PC-3 (cell line): Measurements from ENCODE around the gene CISTR. TPM values are rescaled to one million over a fixed set of nuclear protein-coding genes. Genes with fewer than 3 reads are reported as not detected.

Experiments used
- ATAC-seq: fragments of 200-7000 bp; cut with Tn5 transposase; 2 replicates; pipeline ENCODE4 v1.9.1; 2020; ENCODE audit warnings: mild to moderate bottlenecking, moderate library complexity
- BruUV-seq: library from RNA; stranded (reverse); fragments of 400-500 nt; replicated peaks from 2 replicates; lab custom pipeline; 2021; lab: Mats Ljungman, UMichigan
- CTCF ChIA-PET: fragments of 300-600 bp; sonication (Branson Sonifier 250); formaldehyde crosslinking; loops from one replicate; lab custom pipeline; 2022; ENCODE audit warnings: antibody characterized with exemption; lab: Charles Lee
- POLR2A ChIA-PET: fragments of 300-600 bp; sonication (Branson Sonifier 250); formaldehyde crosslinking; loops from one replicate; lab custom pipeline; 2022; ENCODE audit warnings: antibody characterized with exemption; ENCODE audit not compliant: unreplicated experiment; lab: Charles Lee
- DNase-seq: peaks from one replicate; pipeline ENCODE4 v3.0.0-alpha.2; 2015
- H2AFZ ChIP-seq: fragments of 300-600 bp; sonication (generic); 2 replicates; pipeline ENCODE4 v1.6.0; 2016; ENCODE audit warnings: antibody characterized with exemption, low read length
- H3F3A ChIP-seq: fragments of 300-600 bp; sonication (generic); one replicate; pipeline ENCODE4 v1.6.0; 2017; ENCODE audit warnings: antibody characterized with exemption, low read length, control low read depth, mild to moderate bottlenecking; ENCODE audit not compliant: unreplicated experiment
- H3K27ac ChIP-seq: fragments of 300-600 bp; sonication (generic); 2 replicates; pipeline ENCODE4 v1.5.1; 2016; ENCODE audit warnings: mild to moderate bottlenecking, low read length
- H3K27me3 ChIP-seq: fragments of 300-600 bp; sonication (generic); 2 replicates; pipeline ENCODE4 v1.6.1; 2016; ENCODE audit warnings: low read length, mixed read lengths
- H3K36me3 ChIP-seq: fragments of 300-600 bp; sonication (generic); 2 replicates; pipeline ENCODE4 v1.6.1; 2016; ENCODE audit warnings: low read depth, mixed run types, low read length, mixed read lengths
- H3K4me1 ChIP-seq: fragments of 300-600 bp; sonication (generic); 2 replicates; pipeline ENCODE4 v1.5.1; 2016; ENCODE audit warnings: low read length; ENCODE audit not compliant: insufficient read depth
- H3K4me2 ChIP-seq: fragments of 300-600 bp; sonication (generic); 2 replicates; pipeline ENCODE4 v1.6.0; 2016; ENCODE audit warnings: low read length
- H3K4me3 ChIP-seq: fragments of 300-600 bp; sonication (generic); 2 replicates; pipeline ENCODE4 v1.5.1; 2016; ENCODE audit warnings: mild to moderate bottlenecking, low read length, mixed read lengths
- H3K79me2 ChIP-seq: fragments of 300-600 bp; sonication (generic); 2 replicates; pipeline ENCODE4 v1.6.1; 2017; ENCODE audit warnings: low read length, mixed read lengths
- H3K9ac ChIP-seq: fragments of 300-600 bp; sonication (generic); 2 replicates; pipeline ENCODE4 v1.6.0; 2016; ENCODE audit warnings: mild to moderate bottlenecking, low read length
- H3K9me2 ChIP-seq: fragments of 300-600 bp; sonication (generic); replicated peaks from 2 replicates; pipeline ENCODE4 v1.6.1; 2016; ENCODE audit warnings: mixed run types, low read length, mixed read lengths
- H3K9me3 ChIP-seq: fragments of 300-600 bp; sonication (generic); 2 replicates; pipeline ENCODE4 v1.6.1; 2016; ENCODE audit warnings: low read length, mixed read lengths
- H4K20me1 ChIP-seq: fragments of 300-600 bp; sonication (generic); 2 replicates; pipeline ENCODE4 v1.6.1; 2016; ENCODE audit warnings: low read length, mixed read lengths
- CTCF ChIP-seq: fragments of 300-600 bp; sonication (generic); conservative IDR thresholded peaks from 2 replicates; pipeline ENCODE4 v1.5.1; 2017; ENCODE audit warnings: antibody characterized with exemption, low read depth, mild to moderate bottlenecking, low read length
- EZH2 ChIP-seq: fragments of 300-600 bp; sonication (generic); IDR thresholded peaks from one replicate; pipeline ENCODE4 v1.6.1; 2017; ENCODE audit warnings: antibody characterized with exemption, mild to moderate bottlenecking, low read length; ENCODE audit not compliant: unreplicated experiment
- EZH2phosphoT487 ChIP-seq: fragments of 300-600 bp; sonication (generic); IDR thresholded peaks from 2 replicates; pipeline ENCODE4 v1.6.1; 2018; ENCODE audit warnings: mild to moderate bottlenecking, antibody characterized with exemption, low read length, borderline replicate concordance
- intact Hi-C: fragments of 100-400 bp; cut with micrococcal nuclease; formaldehyde crosslinking; loops from 2 replicates; pipeline ENCODE4 v1.9.0; 2023
- total RNA-seq: library from RNA; depleted of rRNA; stranded (reverse); fragments of >200 nt; gene quantifications from 2 replicates; pipeline ENCODE4 v1.2.3, GENCODE V29; 2014

The CISTR gene
- total RNA-seq, 1 experiment from 2014 or later = not detected

DNA sequence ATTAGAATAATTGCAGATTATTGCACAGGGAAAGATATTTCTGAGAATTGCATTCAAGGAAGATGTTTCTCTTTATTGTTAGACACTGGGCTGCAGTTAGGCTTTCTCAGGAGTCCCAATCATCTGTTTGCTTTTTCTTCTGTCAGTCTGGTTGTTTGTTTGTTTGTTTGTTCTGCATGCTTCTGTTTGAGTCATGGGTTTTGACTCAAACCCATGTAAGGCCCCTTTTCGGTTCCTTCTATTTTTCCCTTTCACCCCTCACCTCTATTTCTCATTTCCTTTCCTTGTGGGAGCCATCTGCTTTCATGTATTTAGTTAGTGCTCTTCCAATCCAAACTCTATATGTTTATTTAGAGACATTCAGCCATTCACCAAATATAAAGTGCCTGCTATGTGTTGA is 25.1 kb upstream of the CISTR start:
- H3F3A ChIP-seq = no peaks in the 10 kb centered on the region
- H4K20me1 ChIP-seq = no peaks in the 10 kb centered on the region
- peak; percentile 47 for ATAC-seq
- BruUV-seq = no TSS peak
- POLR2A ChIA-PET = no interaction called here
- peak overlapping the region; percentile 44; the same call in 1 of the 2 replicates for H2AFZ ChIP-seq
- no peak for TF ChIP-seq CTCF
- no peak for TF ChIP-seq EZH2phosphoT487
- TF ChIP-seq EZH2 = no peak
- DNase-seq = peak; percentile 54
- peaks cover 32% of the 10 kb centered on the region for H3K4me1 ChIP-seq
- CTCF ChIA-PET = interaction anchor here (0.9 kb wide), 1 partner anchor 28 kb away, joined by 3 read pairs; no protein-coding TSS in a partner anchor
- intact Hi-C loops = no loop called here
- no peak overlapping the region for H3K9ac ChIP-seq
- H3K79me2 ChIP-seq = no peaks in the 10 kb centered on the region
- peak overlapping the region; percentile 36 for H3K27ac ChIP-seq
- no peaks in the 10 kb centered on the region for H3K9me2 ChIP-seq
- no peaks in the 10 kb centered on the region for H3K27me3 ChIP-seq
- H3K9me3 ChIP-seq = no peaks in the 10 kb centered on the region
- no peak overlapping the region for H3K4me3 ChIP-seq
- no peaks in the 10 kb centered on the region for H3K36me3 ChIP-seq
- peak overlapping the region; percentile 60 for H3K4me2 ChIP-seq

GRCh38 chr12:53775478-53776145 is 23.8 kb upstream of the CISTR start:
- Histone ChIP-seq H3K9ac (no peak overlapping the region), H3K4me2 (no peak overlapping the region), H3K36me3 (no peaks in the 10 kb centered on the region), H3K27ac (no peak overlapping the region), H3K27me3 (no peaks in the 10 kb centered on the region), H3K9me3 (no peaks in the 10 kb centered on the region), H3F3A (no peaks in the 10 kb centered on the region), H3K79me2 (no peaks in the 10 kb centered on the region), H3K4me3 (no peak overlapping the region), H3K9me2 (no peaks in the 10 kb centered on the region), H3K4me1 (peaks cover 41% of the 10 kb centered on the region), H2AFZ (no peak overlapping the region), H4K20me1 (no peaks in the 10 kb centered on the region)
- BruUV-seq = no TSS peak
- no peak for TF ChIP-seq EZH2phosphoT487
- TF ChIP-seq EZH2 = no peak
- TF ChIP-seq CTCF = no peak
- ATAC-seq = no peak
- ChIA-PET CTCF (no interaction called here), POLR2A (no interaction called here)
- DNase-seq = no peak
- intact Hi-C loops = no loop called here

GRCh38 chr12:53770281-53770680 is 18.5 kb upstream of the CISTR start:
- H3F3A ChIP-seq = no peaks in the 10 kb centered on the region
- no peak for TF ChIP-seq EZH2phosphoT487
- TF ChIP-seq EZH2 = no peak
- no peak for TF ChIP-seq CTCF
- no peak overlapping the region for H3K4me3 ChIP-seq
- no peaks in the 10 kb centered on the region for H3K9me3 ChIP-seq
- ChIA-PET CTCF (interaction anchor here (1.0 kb wide), 1 partner anchor 34 kb away, joined by 3 read pairs; no protein-coding TSS in a partner anchor), POLR2A (no interaction called here)
- no peaks in the 10 kb centered on the region for H3K27me3 ChIP-seq
- H3K36me3 ChIP-seq = no peaks in the 10 kb centered on the region
- no peak overlapping the region for H2AFZ ChIP-seq
- H3K4me2 ChIP-seq = peak overlapping the region; percentile 66
- no peaks in the 10 kb centered on the region for H4K20me1 ChIP-seq
- no peak overlapping the region for H3K9ac ChIP-seq
- DNase-seq (peak; percentile 97), ATAC-seq (peak; percentile 91)
- peak overlapping the region; percentile 80 for H3K27ac ChIP-seq
- no TSS peak for BruUV-seq
- no peaks in the 10 kb centered on the region for H3K9me2 ChIP-seq
- no peaks in the 10 kb centered on the region for H3K79me2 ChIP-seq
- intact Hi-C loops = loop anchor here (1.0 to 2.0 kb wide), 3 partner anchors 55 to 209 kb away; partner anchors contain the start of gene HOXC13
- H3K4me1 ChIP-seq = peaks cover 40% of the 10 kb centered on the region
